Neural progenitor cell (in vitro differentiated cells): Measurements from ENCODE around the gene TMEM169.

ENCODE experiments used
- EZH2 ChIP-seq: fragments of 200-600 bp; sonication (generic); IDR thresholded peaks from 2 replicates; pipeline ENCODE4 v1.6.1; 2017; ENCODE audit warnings: antibody characterized with exemption, mild to moderate bottlenecking, moderate library complexity
- EZH2phosphoT487 ChIP-seq: fragments of 200-600 bp; sonication (generic); IDR thresholded peaks from 2 replicates; pipeline ENCODE4 v1.6.1; 2017; ENCODE audit warnings: antibody characterized with exemption
- TF ChIP-seq, protein P1 (sequence below): fragments of 200-600 bp; sonication (generic); IDR thresholded peaks from 2 replicates; pipeline ENCODE4 v1.5.1; 2017; ENCODE audit warnings: antibody characterized with exemption, mild to moderate bottlenecking

GRCh38 chr2:216112926-216113325 lies 31.2 kb downstream of the TMEM169 start:
- TF ChIP-seq, protein P1, sequence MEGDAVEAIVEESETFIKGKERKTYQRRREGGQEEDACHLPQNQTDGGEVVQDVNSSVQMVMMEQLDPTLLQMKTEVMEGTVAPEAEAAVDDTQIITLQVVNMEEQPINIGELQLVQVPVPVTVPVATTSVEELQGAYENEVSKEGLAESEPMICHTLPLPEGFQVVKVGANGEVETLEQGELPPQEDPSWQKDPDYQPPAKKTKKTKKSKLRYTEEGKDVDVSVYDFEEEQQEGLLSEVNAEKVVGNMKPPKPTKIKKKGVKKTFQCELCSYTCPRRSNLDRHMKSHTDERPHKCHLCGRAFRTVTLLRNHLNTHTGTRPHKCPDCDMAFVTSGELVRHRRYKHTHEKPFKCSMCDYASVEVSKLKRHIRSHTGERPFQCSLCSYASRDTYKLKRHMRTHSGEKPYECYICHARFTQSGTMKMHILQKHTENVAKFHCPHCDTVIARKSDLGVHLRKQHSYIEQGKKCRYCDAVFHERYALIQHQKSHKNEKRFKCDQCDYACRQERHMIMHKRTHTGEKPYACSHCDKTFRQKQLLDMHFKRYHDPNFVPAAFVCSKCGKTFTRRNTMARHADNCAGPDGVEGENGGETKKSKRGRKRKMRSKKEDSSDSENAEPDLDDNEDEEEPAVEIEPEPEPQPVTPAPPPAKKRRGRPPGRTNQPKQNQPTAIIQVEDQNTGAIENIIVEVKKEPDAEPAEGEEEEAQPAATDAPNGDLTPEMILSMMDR: no peak
- TF ChIP-seq EZH2 (no peak), EZH2phosphoT487 (no peak)
